ENCODE data around the gene NIPA2. TPM values are rescaled to one million over a fixed set of nuclear protein-coding genes. Genes with fewer than 3 reads are reported as not detected.

NIPA2 gene
- total RNA-seq, 4 donors from 2014 or later: 14.7 to 78.6 (median 50.4) TPM

GRCh38 chr15:22845289-22845900 is 6.9 kb downstream of the NIPA2 start:
- no peak overlapping the region for H3K4me3 ChIP-seq
- 54 to 68% methylated on average over 1 to 2 of the region's 2 CpGs for WGBS, 2 donors (ENCODE audit: low coverage in 1 of 2)
- H3K36me3 ChIP-seq: no peaks in the 10 kb centered on the region
- no peaks in the 10 kb centered on the region for H3K9me3 ChIP-seq
- intact Hi-C loops (cut with DNase I; ENCODE audit: low total_unique reads): no loop called here
- H3K4me1 ChIP-seq: peaks cover 5 to 11% (median 8%) of the 10 kb centered on the region in 4 donors
- in situ Hi-C loops (cut with MboI; ENCODE audit: low pct_ligation_motif_present in 1 of 4, low pct_unique_long_range_greater_than_20kb in 1 of 4, low sequenced_read_pairs in 3 of 4): no loop called here
- TF ChIP-seq POLR2AphosphoS5 (IDR thresholded peaks at IDR 0.05) (no peak), EP300 (IDR thresholded peaks at IDR 0.05; ENCODE audit: low read depth) (no peak), POLR2A (IDR thresholded peaks at IDR 0.05) (no peak)
- TF ChIP-seq, protein P1, sequence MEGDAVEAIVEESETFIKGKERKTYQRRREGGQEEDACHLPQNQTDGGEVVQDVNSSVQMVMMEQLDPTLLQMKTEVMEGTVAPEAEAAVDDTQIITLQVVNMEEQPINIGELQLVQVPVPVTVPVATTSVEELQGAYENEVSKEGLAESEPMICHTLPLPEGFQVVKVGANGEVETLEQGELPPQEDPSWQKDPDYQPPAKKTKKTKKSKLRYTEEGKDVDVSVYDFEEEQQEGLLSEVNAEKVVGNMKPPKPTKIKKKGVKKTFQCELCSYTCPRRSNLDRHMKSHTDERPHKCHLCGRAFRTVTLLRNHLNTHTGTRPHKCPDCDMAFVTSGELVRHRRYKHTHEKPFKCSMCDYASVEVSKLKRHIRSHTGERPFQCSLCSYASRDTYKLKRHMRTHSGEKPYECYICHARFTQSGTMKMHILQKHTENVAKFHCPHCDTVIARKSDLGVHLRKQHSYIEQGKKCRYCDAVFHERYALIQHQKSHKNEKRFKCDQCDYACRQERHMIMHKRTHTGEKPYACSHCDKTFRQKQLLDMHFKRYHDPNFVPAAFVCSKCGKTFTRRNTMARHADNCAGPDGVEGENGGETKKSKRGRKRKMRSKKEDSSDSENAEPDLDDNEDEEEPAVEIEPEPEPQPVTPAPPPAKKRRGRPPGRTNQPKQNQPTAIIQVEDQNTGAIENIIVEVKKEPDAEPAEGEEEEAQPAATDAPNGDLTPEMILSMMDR (IDR thresholded peaks at IDR 0.05): no peak
- no peaks in the 10 kb centered on the region for H3K27me3 ChIP-seq
- H3K27ac ChIP-seq: no peak overlapping the region
- no peak for DNase-seq

GRCh38 chr15:22846073-22846472 is 7.6 kb downstream of the NIPA2 start:
- no peaks in the 10 kb centered on the region for H3K27me3 ChIP-seq
- no peaks in the 10 kb centered on the region for H3K36me3 ChIP-seq
- H3K4me1 ChIP-seq: peaks cover 2 to 6% (median 4%) of the 10 kb centered on the region in 4 donors
- DNase-seq: no peak
- no peak overlapping the region for H3K4me3 ChIP-seq
- intact Hi-C loops (cut with DNase I; ENCODE audit: low total_unique reads): no loop called here
- TF ChIP-seq, protein P1 (IDR thresholded peaks at IDR 0.05): no peak
- TF ChIP-seq POLR2A (IDR thresholded peaks at IDR 0.05) (no peak), EP300 (IDR thresholded peaks at IDR 0.05; ENCODE audit: low read depth) (no peak), POLR2AphosphoS5 (IDR thresholded peaks at IDR 0.05) (no peak)
- in situ Hi-C loops (cut with MboI; ENCODE audit: low pct_ligation_motif_present in 1 of 4, low pct_unique_long_range_greater_than_20kb in 1 of 4, low sequenced_read_pairs in 3 of 4): no loop called here
- no peak overlapping the region for H3K27ac ChIP-seq
- WGBS, 2 donors (ENCODE audit: low coverage in 1 of 2): 88 to 100% methylated on average over 2 to 6 of the region's 6 CpGs
- no peaks in the 10 kb centered on the region for H3K9me3 ChIP-seq

DNA sequence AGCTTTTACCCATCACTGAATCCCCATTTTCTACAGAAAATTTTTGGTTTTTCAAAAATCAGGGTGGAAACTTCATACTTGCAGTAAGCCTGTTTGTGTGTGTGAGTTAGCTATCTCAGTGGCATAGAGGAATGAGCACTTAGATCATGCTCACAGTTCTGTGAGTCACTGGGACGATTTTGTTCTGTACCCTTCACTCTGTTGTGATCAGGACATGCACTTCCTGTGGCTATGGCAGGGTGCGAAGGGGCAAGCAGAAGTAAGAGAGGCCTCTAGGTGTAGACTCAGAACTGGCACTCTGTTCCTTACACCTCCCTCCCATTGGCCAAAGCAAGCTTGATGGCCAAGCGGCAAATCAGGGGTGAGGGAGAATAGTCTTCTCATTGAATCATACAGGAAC is 11.6 kb downstream of the NIPA2 start:
- 80 to 100% methylated on average over 2 to 3 of the region's 3 CpGs for WGBS, 2 donors (ENCODE audit: low coverage in 1 of 2)
- in situ Hi-C loops (cut with MboI; ENCODE audit: low pct_ligation_motif_present in 1 of 4, low pct_unique_long_range_greater_than_20kb in 1 of 4, low sequenced_read_pairs in 3 of 4): no loop called here
- Histone ChIP-seq H3K36me3 (peaks cover 0 to 39% (median 10%) of the 10 kb centered on the region in 4 donors), H3K27ac (no peak overlapping the region), H3K27me3 (no peaks in the 10 kb centered on the region), H3K9me3 (no peaks in the 10 kb centered on the region), H3K4me1 (no peaks in the 10 kb centered on the region), H3K4me3 (no peak overlapping the region)
- intact Hi-C loops (cut with DNase I; ENCODE audit: low total_unique reads): no loop called here
- no peak for TF ChIP-seq POLR2AphosphoS5 (IDR thresholded peaks at IDR 0.05)
- TF ChIP-seq, protein P1 (IDR thresholded peaks at IDR 0.05): no peak
- no peak for DNase-seq

GRCh38 chr15:22851513-22851912 is 13.0 kb downstream of the NIPA2 start:
- no peak for DNase-seq
- Histone ChIP-seq H3K27me3 (no peaks in the 10 kb centered on the region), H3K27ac (no peak overlapping the region), H3K9me3 (no peaks in the 10 kb centered on the region), H3K4me3 (no peak overlapping the region), H3K36me3 (peaks cover 0 to 54% (median 13%) of the 10 kb centered on the region in 4 donors), H3K4me1 (peaks cover 0 to 2% (median 0%) of the 10 kb centered on the region in 4 donors)
- intact Hi-C loops (cut with DNase I; ENCODE audit: low total_unique reads): no loop called here
- WGBS, 2 donors (ENCODE audit: low coverage in 1 of 2): 84 to 92% methylated on average over 4 of the region's 4 CpGs
- TF ChIP-seq, protein P1 (IDR thresholded peaks at IDR 0.05): no peak
- TF ChIP-seq EP300 (IDR thresholded peaks at IDR 0.05; ENCODE audit: low read depth): no peak
- no peak for TF ChIP-seq POLR2A (IDR thresholded peaks at IDR 0.05)
- TF ChIP-seq POLR2AphosphoS5 (IDR thresholded peaks at IDR 0.05): no peak
- in situ Hi-C loops (cut with MboI; ENCODE audit: low pct_ligation_motif_present in 1 of 4, low pct_unique_long_range_greater_than_20kb in 1 of 4, low sequenced_read_pairs in 3 of 4): no loop called here

Data from transverse colon (tissue), 4 donors.